HepG2 (cell line): ENCODE measurements around the gene DSN1. TPM values are rescaled to one million over a fixed set of nuclear protein-coding genes. Genes with fewer than 3 reads are reported as not detected.

Experiments used
- HBP1 ChIP-seq: IDR thresholded peaks from 2 replicates; pipeline ENCODE4 v1.6.1; 2016; ENCODE audit warnings: low read depth, control low read depth
- KDM6A ChIP-seq: IDR thresholded peaks from 2 replicates; pipeline ENCODE4 v1.6.1; 2016; ENCODE audit warnings: low read depth
- MAX ChIP-seq: IDR thresholded peaks from 2 replicates; pipeline ENCODE4 v1.6.1; 2012; ENCODE audit warnings: inconsistent platforms
- NAIF1 ChIP-seq: sonication (generic); formaldehyde crosslinking; IDR thresholded peaks from 2 replicates; pipeline ENCODE4 v1.5.0; 2020; ENCODE audit warnings: mild to moderate bottlenecking, missing genetic modification reagents, borderline replicate concordance
- PHB2 ChIP-seq: fragments of 450-650 bp; IDR thresholded peaks from 2 replicates; pipeline ENCODE4 v1.6.1; 2018; ENCODE audit not compliant: partially characterized antibody
- PHF21A ChIP-seq: sonication (generic); formaldehyde crosslinking; IDR thresholded peaks from 2 replicates; pipeline ENCODE4 v1.5.0; 2020; ENCODE audit warnings: mild to moderate bottlenecking, missing genetic modification reagents
- PRDM15 ChIP-seq: sonication (generic); formaldehyde crosslinking; IDR thresholded peaks from 2 replicates; pipeline ENCODE4 v1.4.0; 2020; ENCODE audit warnings: missing genetic modification reagents
- ZBTB42 ChIP-seq: sonication (generic); formaldehyde crosslinking; IDR thresholded peaks from 2 replicates; pipeline ENCODE4 v1.5.0; 2020; ENCODE audit warnings: mild to moderate bottlenecking, missing genetic modification reagents
- ZNF574 ChIP-seq: sonication (generic); formaldehyde crosslinking; IDR thresholded peaks from 2 replicates; pipeline ENCODE4 v1.4.0; 2020; ENCODE audit warnings: missing genetic modification reagents
- ZNF646 ChIP-seq: sonication (generic); formaldehyde crosslinking; IDR thresholded peaks from 2 replicates; pipeline ENCODE4 v1.9.0; 2021; ENCODE audit warnings: mild to moderate bottlenecking, missing genetic modification reagents
- ZNF879 ChIP-seq: sonication (generic); formaldehyde crosslinking; IDR thresholded peaks from 2 replicates; pipeline ENCODE4 v1.8.1; 2023; ENCODE audit warnings: missing genetic modification reagents
- polyA plus RNA-seq, 8 experiments: library from polyadenylated mRNA; depleted of rRNA in 3 of 8; stranded (reverse) in 7 of 8; unstranded in 1 of 8; fragments of >200 nt; fragmentation: Illumina TruSeq in 4 of 8; extraction: Trizol in 4 of 8; gene quantifications; 2 replicates each; pipeline versions ENCODE4 v1.2.1 to v1.2.3, GENCODE V29; 2011 to 2016; ENCODE audit warnings: low read depth in 4 of 8, missing spikeins in 1 of 8, mixed read lengths in 1 of 8; ENCODE audit not compliant: insufficient read depth in 1 of 8
- total RNA-seq, 5 experiments: library from RNA; depleted of rRNA; stranded (reverse); fragments of >200 nt; fragmentation: Illumina TruSeq; extraction: Trizol; gene quantifications; 2 replicates each; pipeline ENCODE4 v1.2.3, GENCODE V29; 2016; ENCODE audit warnings: low read depth in 1 of 5

DSN1 gene
- total and polyA plus RNA-seq, 2 of the 13 experiments (the other 11 are each of a cell fraction or from before 2014, with no cell fraction given) = 18.7 to 53.7 TPM

GRCh38 chr20:36808317-36809257, 35.0 kb upstream of the DSN1 start (continued):
- TF ChIP-seq PHF21A (CRISPR knock-in tag) (no peak), ZNF646 (CRISPR knock-in tag) (no peak), ZNF879 (CRISPR knock-in tag) (no peak), NAIF1 (CRISPR knock-in tag) (no peak), ZBTB42 (no peak), KDM6A (no peak), PRDM15 (CRISPR knock-in tag) (no peak), PHB2 (no peak), HBP1 (no peak; the same call in 1 of the 2 replicates), MAX (no peak), ZNF574 (CRISPR knock-in tag) (peak; percentile 50)
